Endometrium (tissue), 2 donors: ENCODE measurements around the gene WNK1.
"Not testable (repeated sequence)": the region's sequence is repeated elsewhere in the genome, so short reads cannot be mapped to it uniquely, and the experiment has no call there.

Experiments
- FAIRE-seq: peaks from 2 replicates; lab custom pipeline; 2012; peaks lifted over from hg19 to GRCh38; lab: Jason Lieb, UNC
- donor health status: control.
- donor health status: control.

The WNK1 gene

GRCh38 chr12:817941-818600 lies 65.7 kb downstream of the WNK1 start:
- FAIRE-seq = no peak

GRCh38 chr12:818733-819132 lies 66.4 kb downstream of the WNK1 start:
- FAIRE-seq = no peak

- FAIRE-seq = no peak
Measured at GRCh38 chr12:820336-820735, 68.0 kb downstream of the WNK1 start.

GRCh38 chr12:823028-823698 lies 70.8 kb downstream of the WNK1 start:
- FAIRE-seq = no peak

GRCh38 chr12:826331-826730 lies 74.0 kb downstream of the WNK1 start:
- no peak for FAIRE-seq

- no peak for FAIRE-seq
Measured at GRCh38 chr12:828726-829395, 76.5 kb downstream of the WNK1 start.

- FAIRE-seq = peak; percentile 29
Measured at GRCh38 chr12:830111-830867, 77.9 kb downstream of the WNK1 start.

GRCh38 chr12:835754-836518 lies 83.6 kb downstream of the WNK1 start:
- no peak for FAIRE-seq

- no peak for FAIRE-seq
Measured at GRCh38 chr12:836952-837351, 84.6 kb downstream of the WNK1 start.

GRCh38 chr12:837548-837947 lies 85.2 kb downstream of the WNK1 start:
- FAIRE-seq = no peak

GRCh38 chr12:843609-844008 lies 91.2 kb downstream of the WNK1 start:
- no peak for FAIRE-seq

GRCh38 chr12:846421-846820 lies 94.0 kb downstream of the WNK1 start:
- FAIRE-seq = no peak

GRCh38 chr12:848173-848865 lies 95.9 kb downstream of the WNK1 start:
- FAIRE-seq = no peak

GRCh38 chr12:848882-849527 lies 96.6 kb downstream of the WNK1 start:
- FAIRE-seq = no peak

GRCh38 chr12:849733-850437 lies 97.5 kb downstream of the WNK1 start:
- FAIRE-seq = not testable (repeated sequence)

- FAIRE-seq = no peak
Measured at GRCh38 chr12:851343-851742, 99.0 kb downstream of the WNK1 start.

GRCh38 chr12:851913-852312 lies 99.5 kb downstream of the WNK1 start:
- no peak for FAIRE-seq

- FAIRE-seq = no peak
Measured at GRCh38 chr12:852864-853263, 100.5 kb downstream of the WNK1 start.

- FAIRE-seq = no peak
Measured at GRCh38 chr12:857611-858010, 105.2 kb downstream of the WNK1 start.

- no peak for FAIRE-seq
Measured at GRCh38 chr12:862303-862911, 110.0 kb downstream of the WNK1 start.
